PC-9 (cell line): ENCODE data around the gene ANKRD36.
"Not testable (repeated sequence)": the region's sequence is repeated elsewhere in the genome, so short reads cannot be mapped to it uniquely, and the experiment has no call there.

Source experiments
- CTCF ChIP-seq: fragments of 200-600 bp; sonication (generic); conservative IDR thresholded peaks from 2 replicates; pipeline ENCODE4 v1.6.1; 2017; ENCODE audit warnings: mixed run types, antibody characterized with exemption, mild to moderate bottlenecking, moderate library complexity
- EZH2 ChIP-seq: fragments of 200-600 bp; sonication (generic); IDR thresholded peaks from 2 replicates; pipeline ENCODE4 v1.8.0; 2017; ENCODE audit warnings: antibody characterized with exemption, low read depth

- TF ChIP-seq CTCF, EZH2: not testable (repeated sequence)
Observed at GRCh38 chr2:97094772-97095611, 18.0 kb upstream of the ANKRD36 start, which contains the start of gene FAHD2B.
